Tibial artery (tissue), 4 donors: ENCODE data around the gene ISG15.
"Not testable (repeated sequence)": the region's sequence is repeated elsewhere in the genome, so short reads cannot be mapped to it uniquely, and the experiment has no call there.

Source experiments
- DNase-seq, 2 donors: peaks; one replicate each; pipeline ENCODE4 v3.0.0-alpha.2; 2019
- H3K27ac ChIP-seq, 2 donors: fragments of 200-600 bp; sonication (generic) in 1 of 2; 1 replicate in 1 of 2; 2 replicates in 1 of 2; pipeline ENCODE4 v1.5.1; 2018 to 2019; ENCODE audit warnings: mild to moderate bottlenecking in 1 of 2
- H3K27me3 ChIP-seq, 2 donors: fragments of 200-600 bp; sonication (generic) in 1 of 2; one replicate each; pipeline versions ENCODE4 v1.5.1 to v1.6.0; 2016 to 2019
- H3K36me3 ChIP-seq, 3 donors: fragments of 200-600 bp; sonication (generic) in 2 of 3; one replicate each; pipeline ENCODE4 v1.5.1; 2016 to 2019; ENCODE audit warnings: mild to moderate bottlenecking in 2 of 3
- H3K4me1 ChIP-seq, 4 donors: fragments of 200-600 bp; sonication (generic) in 2 of 4; 1 replicate in 3 of 4; 2 replicates in 1 of 4; pipeline ENCODE4 v1.5.1; 2016 to 2019
- H3K4me3 ChIP-seq, 2 donors: fragments of 200-600 bp; sonication (generic) in 1 of 2; 1 replicate in 1 of 2; 2 replicates in 1 of 2; pipeline ENCODE4 v1.5.1; 2018 to 2019; ENCODE audit warnings: mild to moderate bottlenecking in 2 of 2
- H3K9me3 ChIP-seq, 3 donors: fragments of 200-600 bp; sonication (generic) in 1 of 3; one replicate each; pipeline ENCODE4 v1.5.1; 2016 to 2019
- CTCF ChIP-seq, 2 experiments: fragments of 200-600 bp in 1 of 2; fragments of 450-650 bp in 1 of 2; IDR thresholded peaks; one replicate each; pipeline ENCODE4 v1.5.1; 2017 to 2019; ENCODE audit warnings: antibody characterized with exemption in 2 of 2, mild to moderate bottlenecking in 1 of 2, moderate library complexity in 1 of 2
- intact Hi-C: fragments of 100-400 bp; cut with DNase I; formaldehyde crosslinking; loops from one replicate; pipeline ENCODE4 v1.15.0; 2023; ENCODE audit warnings: low total_unique reads

Gene ISG15

GRCh38 chr1:1054099-1054700 is 40.9 kb downstream of the ISG15 start:
- intact Hi-C loops, result no loop called here
- Histone ChIP-seq H3K36me3 (peaks cover 0 to 60% (median 20%) of the 10 kb centered on the region in 3 donors), H3K27ac (no peak overlapping the region), H3K4me3 (no peak overlapping the region), H3K9me3 (no peaks in the 10 kb centered on the region), H3K27me3 (peaks cover 0 to 29% of the 10 kb centered on the region in 2 donors), H3K4me1 (peaks cover 0 to 10% (median 8%) of the 10 kb centered on the region in 4 donors)
- no peak for DNase-seq
- no peak for TF ChIP-seq CTCF (IDR thresholded peaks at IDR 0.05)

GRCh38 chr1:1054971-1055370 is 41.7 kb downstream of the ISG15 start:
- Histone ChIP-seq H3K36me3 (peaks cover 0 to 52% (median 20%) of the 10 kb centered on the region in 3 donors), H3K27me3 (peaks cover 0 to 37% of the 10 kb centered on the region in 2 donors), H3K9me3 (no peaks in the 10 kb centered on the region), H3K4me1 (peaks cover 0 to 18% (median 16%) of the 10 kb centered on the region in 4 donors), H3K27ac (no peak overlapping the region), H3K4me3 (no peak overlapping the region)
- intact Hi-C loops, result no loop called here
- DNase-seq, result no peak
- TF ChIP-seq CTCF (IDR thresholded peaks at IDR 0.05), result no peak

GRCh38 chr1:1055841-1056736 is 42.8 kb downstream of the ISG15 start:
- Histone ChIP-seq H3K27me3 (peaks cover 0 to 48% of the 10 kb centered on the region in 2 donors), H3K27ac (no peak overlapping the region), H3K36me3 (peaks cover 0 to 41% (median 15%) of the 10 kb centered on the region in 3 donors), H3K4me3 (no peak overlapping the region), H3K4me1 (peaks cover 0 to 24% (median 17%) of the 10 kb centered on the region in 4 donors), H3K9me3 (no peaks in the 10 kb centered on the region)
- DNase-seq, result no peak
- intact Hi-C loops, result no loop called here
- no peak for TF ChIP-seq CTCF (IDR thresholded peaks at IDR 0.05)

GRCh38 chr1:1057769-1058087 is 44.4 kb downstream of the ISG15 start:
- H3K27ac ChIP-seq, H3K9me3 ChIP-seq, H3K4me3 ChIP-seq, DNase-seq, intact Hi-C loops: not testable (repeated sequence)
- Histone ChIP-seq H3K4me1 (peaks cover 0 to 29% (median 17%) of the 10 kb centered on the region in 4 donors), H3K27me3 (peaks cover 0 to 64% of the 10 kb centered on the region in 2 donors), H3K36me3 (peaks cover 0 to 28% (median 6%) of the 10 kb centered on the region in 3 donors)

GRCh38 chr1:1058088-1058905 is 45.0 kb downstream of the ISG15 start:
- Histone ChIP-seq H3K4me1 (peaks cover 0 to 29% (median 17%) of the 10 kb centered on the region in 4 donors), H3K4me3 (no peak overlapping the region), H3K27ac (no peak overlapping the region), H3K9me3 (no peaks in the 10 kb centered on the region), H3K27me3 (peaks cover 0 to 70% of the 10 kb centered on the region in 2 donors), H3K36me3 (peaks cover 0 to 22% (median 6%) of the 10 kb centered on the region in 3 donors)
- TF ChIP-seq CTCF (IDR thresholded peaks at IDR 0.05), result no peak
- intact Hi-C loops, result no loop called here
- no peak for DNase-seq
